HG03457 (cell line): ENCODE data around the gene FAM186B.

Source experiments
- ATAC-seq: cut with Tn5 transposase; IDR thresholded peaks from one replicate; pipeline ENCODE4 v1.9.1; 2021; ENCODE audit warnings: moderate number of reproducible peaks; ENCODE audit not compliant: unreplicated experiment

The FAM186B gene

DNA sequence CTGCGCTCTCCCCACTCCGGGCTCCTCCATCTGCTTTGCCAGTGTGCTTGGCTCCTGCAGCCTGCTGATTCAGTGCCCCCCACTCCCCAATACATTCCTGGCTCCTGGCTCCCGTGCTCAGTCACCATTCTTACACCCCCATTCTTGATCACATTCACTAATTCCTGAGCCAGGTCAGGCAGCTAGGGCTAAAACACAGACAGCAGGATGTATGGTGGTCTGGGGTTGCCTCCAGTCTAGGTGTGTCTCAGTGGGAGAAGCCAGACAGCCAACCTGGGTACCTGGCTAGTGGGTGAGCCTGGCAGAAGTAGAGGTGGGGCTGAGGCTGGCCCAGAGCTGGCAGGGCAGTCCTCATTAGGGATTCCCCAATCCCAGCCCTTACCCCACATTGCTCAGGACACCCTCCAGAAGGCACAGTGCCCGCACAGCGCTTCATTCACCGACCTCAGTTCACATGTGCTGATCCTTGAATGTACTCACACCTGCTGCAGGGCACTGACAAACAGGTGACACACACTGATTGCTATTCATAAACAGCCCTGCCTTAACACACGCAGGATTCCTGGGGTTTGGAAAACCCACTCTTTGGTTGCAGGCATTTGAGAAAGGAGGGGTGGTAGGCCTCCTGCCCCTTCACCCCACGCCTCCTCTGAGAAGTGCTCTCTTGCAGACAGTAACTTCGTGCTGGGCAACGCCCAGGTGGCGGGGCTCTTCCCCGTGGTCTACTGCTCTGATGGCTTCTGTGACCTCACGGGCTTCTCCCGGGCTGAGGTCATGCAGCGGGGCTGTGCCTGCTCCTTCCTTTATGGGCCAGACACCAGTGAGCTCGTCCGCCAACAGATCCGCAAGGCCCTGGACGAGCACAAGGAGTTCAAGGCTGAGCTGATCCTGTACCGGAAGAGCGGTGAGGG, 65.0 kb downstream of the FAM186B start:
- ATAC-seq: no peak

DNA sequence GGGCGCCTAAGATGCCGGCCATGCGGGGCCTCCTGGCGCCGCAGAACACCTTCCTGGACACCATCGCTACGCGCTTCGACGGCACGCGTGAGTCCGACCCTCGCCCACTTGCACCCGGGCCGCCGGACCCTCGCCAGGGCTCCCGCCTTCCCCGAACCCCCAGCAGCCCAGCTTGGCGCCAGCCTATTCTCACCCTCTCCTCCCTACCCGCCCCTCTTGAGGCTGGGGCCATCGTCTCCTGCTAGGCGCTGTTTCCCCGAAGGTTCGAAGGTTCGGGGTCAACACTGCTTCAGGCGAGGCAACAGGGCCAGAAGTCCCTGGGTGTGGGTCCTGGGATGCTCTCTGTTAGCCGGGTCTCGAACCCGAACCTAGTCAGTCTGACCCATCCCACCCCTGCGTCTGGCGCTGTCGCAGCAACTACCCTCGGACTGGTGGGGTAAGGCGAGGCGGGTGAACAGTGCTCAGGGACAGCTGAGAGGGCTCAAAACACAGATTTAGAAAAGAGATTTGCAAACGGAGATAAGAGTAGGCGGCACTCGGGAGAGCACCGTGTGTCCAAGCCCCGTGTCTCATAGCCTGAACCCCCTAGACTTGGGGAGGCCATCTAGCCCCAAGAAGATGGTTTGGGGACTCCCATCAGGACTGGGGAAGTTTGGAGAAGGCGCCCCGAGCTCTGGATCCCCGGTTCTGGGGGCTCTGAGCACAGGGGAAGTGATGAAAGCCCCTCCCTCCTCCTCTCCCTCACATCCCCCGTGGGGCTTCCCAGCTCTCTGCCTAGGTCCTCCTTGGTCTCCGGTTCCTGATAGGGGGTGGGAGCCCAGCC, 65.8 kb downstream of the FAM186B start:
- no peak for ATAC-seq

DNA sequence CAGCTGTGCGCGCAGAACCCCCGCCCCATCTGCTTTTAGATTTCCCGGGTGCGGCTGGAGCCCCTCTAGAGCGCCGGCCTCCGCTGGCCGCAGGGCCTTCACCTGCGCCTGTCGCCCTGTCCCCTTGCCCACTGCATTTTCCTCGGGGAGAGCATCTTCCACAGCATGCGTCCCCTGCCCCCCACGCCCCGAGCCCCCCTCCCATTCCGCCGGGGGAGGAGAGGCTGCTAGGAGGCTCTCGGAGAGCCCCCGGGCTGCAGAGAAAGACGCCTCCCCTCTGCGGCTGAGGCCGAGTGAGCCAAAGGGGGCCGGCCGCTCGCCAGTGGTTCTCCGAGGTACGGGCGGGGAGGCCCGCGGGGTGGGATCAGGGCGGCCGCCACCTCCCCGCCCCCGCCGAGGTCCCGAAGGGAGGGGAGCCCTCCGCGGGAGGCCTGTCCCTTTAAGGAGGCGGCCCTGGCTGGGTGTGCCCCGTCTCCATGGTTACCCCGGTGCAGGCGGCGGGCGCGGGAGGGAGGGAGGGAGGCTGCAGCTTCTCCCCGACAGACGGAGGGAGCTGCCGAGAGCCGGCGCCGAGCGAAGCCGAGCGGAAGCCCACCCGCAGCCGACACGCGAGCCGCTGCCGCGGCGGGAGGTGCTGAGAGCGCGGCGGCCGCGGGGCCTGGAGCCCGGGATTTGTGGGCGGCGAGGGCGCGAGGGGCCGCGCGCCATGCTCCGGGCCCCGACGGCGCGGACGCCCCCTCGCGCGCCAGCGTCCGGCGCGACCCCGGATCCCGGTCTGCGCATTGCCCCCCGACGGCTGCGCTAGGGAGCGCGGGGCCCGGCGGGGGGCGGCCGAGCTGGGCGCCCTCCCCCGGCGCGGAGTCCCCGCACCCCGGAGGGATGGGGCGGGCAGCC, 66.7 kb downstream of the FAM186B start, which contains the start of gene KCNH3:
TSS of gene KCNH3 (plus strand) at position 521 of the 894 bp plus-strand sequence. CDS start 387 bp downstream, outside the sequence.
- no peak for ATAC-seq

DNA sequence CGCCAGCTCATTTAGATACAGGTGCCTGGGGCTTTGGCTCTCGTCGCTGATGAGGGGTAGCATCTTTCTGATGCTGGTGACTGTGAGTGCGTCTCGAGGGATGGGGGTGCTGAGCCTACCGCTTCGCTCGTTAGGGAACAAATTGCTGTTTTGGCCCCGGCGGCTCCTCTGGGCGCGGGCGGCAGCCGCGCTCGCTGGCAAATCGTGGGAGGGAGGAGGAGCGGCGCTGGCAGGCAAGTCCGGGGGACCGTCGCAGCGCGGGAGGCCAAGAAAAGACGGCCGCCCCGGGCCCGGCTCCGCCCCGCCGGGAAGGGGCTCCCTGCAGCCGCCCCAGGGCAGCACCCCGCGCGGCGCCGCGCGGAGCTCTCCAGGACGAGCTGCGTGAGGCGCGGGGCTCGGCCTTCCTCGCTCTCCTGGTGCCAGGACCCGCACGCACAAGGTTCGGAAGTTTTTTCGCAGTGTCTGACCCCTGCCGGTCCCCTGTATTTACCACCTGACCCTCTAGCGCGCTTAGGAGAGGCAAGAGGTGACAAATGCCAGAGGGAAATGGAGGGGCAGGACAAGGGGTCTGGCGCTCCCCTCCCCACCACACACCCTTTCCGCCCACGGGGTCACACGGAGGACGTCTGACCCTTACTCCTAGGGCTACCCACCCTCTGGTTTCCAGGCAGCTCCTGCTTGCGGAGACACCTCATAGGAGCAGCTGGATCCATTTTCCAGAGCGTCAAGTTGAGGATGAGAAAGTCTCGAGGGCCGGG, 67.5 kb downstream of the FAM186B start:
- ATAC-seq: no peak
